HG03442 (cell line): ENCODE results near the gene DNM2.
"Not testable (repeated sequence)": the region's sequence is repeated elsewhere in the genome, so short reads cannot be mapped to it uniquely, and the experiment has no call there.

ENCODE experiments used
- ATAC-seq: cut with Tn5 transposase; IDR thresholded peaks from one replicate; pipeline ENCODE4 v1.9.1; 2021; ENCODE audit warnings: mild to moderate bottlenecking, moderate library complexity; ENCODE audit not compliant: unreplicated experiment

The DNM2 gene

DNA sequence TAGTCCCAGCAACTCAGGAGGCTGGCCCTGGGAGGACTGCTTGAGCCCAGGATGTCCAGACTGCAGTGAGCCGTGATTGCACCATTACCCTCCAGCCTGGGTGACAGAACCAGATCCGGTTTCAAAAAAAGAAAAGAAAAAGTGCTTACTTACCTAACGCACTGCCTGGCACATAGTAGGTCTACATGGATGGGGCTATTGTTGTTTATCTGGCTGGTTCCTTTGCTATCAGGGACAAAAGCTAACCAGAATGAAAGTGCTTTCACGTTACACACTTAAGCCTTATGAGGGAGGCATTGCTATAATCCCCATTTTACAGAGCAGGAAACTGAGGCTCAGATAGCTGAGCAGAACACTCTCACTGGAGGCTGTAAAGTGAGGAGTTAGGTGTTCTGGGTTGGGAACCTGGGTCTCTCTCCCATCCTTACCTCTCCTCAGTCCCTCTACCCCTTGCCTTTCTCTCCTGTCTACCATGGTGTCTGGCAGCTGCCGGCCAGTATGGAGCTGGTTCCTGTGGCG is 2.8 kb downstream of the DNM2 start:
- no peak for ATAC-seq

GRCh38 chr19:10723591-10723990 is 5.7 kb downstream of the DNM2 start:
- no peak for ATAC-seq

DNA sequence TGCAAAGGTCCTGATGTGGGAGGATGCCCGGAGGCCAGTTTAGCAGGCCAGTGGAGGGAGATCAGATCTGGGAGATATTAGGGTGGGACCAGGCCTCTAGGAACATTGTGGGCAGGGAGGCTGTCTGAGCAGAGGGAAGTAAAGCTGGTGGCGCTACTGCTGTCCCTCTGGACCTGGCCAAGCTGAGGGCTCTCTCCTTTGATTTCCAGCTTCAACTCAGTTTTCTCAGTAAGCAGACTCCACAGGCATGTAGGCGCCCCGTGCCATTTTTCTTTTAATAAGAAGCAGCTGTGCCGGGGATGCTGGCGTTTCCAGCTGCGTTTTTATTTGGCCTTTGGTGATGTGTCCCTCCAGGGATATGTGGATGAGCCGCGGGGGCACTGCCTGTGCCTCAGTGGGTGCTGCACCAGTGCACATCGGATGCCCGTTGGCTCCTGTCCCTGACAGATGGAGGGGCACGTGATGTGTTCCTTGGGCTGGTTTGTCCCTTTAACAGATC is 6.7 kb downstream of the DNM2 start:
- ATAC-seq: no peak

DNA sequence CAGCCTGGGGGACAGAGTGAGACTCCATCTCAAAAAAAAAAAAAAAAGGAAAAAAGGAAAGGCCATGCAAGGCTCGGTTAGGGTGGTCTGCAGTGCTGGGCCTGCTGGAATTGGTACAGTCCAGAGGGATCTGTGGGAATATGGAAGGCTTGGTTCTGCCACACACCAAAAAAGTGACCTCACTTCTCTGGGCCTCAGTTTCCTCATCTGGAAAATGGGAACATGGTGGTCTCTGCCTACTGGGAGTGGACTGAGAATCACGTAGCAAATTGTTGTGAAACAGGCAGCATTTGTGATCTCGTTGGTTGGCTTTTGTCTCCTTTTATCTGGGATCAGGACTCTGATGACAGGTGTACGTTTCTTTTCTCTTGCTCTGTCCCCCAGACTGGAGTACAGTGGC is 7.5 kb downstream of the DNM2 start:
- no peak for ATAC-seq

DNA sequence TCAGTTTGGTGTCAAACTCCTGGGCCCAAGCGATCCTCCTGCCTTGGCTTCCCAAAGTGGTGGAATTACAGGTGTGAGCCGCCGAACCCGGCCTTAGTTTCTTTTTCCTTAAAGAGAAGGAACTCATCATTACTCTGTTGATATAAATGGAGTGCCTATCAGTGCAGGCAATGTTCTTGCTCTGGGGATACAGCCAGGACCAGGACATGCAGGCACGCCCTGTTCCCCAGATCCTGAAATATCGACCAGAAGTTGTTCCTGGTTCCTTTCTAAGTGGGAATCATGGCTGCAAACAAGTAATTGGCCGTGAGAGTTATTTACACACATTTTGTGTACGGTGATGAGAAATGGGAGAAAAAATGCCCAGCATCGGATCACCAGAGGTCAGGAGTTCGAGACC is 8.4 kb downstream of the DNM2 start:
- no peak for ATAC-seq

- no peak for ATAC-seq
Observed at GRCh38 chr19:10727685-10728201, 9.9 kb downstream of the DNM2 start.

- no peak for ATAC-seq
Observed at GRCh38 chr19:10729411-10729810, 11.5 kb downstream of the DNM2 start.

GRCh38 chr19:10730932-10731331 is 13.1 kb downstream of the DNM2 start:
- ATAC-seq: no peak

GRCh38 chr19:10735741-10736140 is 17.9 kb downstream of the DNM2 start:
- ATAC-seq: no peak

DNA sequence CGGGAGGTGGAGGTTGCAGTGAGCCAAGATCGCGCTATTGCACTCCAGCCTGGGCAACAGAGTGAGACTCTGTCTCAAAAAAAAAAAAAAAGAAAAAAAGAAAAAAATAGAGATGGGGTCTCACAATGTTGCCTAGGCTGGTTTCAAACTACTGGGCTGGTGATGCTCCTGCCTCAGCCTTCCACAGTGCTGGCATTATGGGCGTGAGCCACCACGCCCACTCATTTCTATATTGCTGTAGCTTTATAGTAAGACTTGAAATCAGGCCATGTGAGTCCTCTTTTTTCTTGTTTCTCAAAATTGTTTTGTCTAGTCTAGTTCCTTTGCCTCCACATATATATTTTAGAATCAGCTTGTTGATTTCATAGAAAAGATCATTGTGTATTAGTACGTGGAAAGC is 18.3 kb downstream of the DNM2 start:
- ATAC-seq: no peak

GRCh38 chr19:10736916-10737551 is 19.2 kb downstream of the DNM2 start:
- ATAC-seq: no peak

GRCh38 chr19:10737722-10738121 is 19.8 kb downstream of the DNM2 start:
- ATAC-seq: no peak

- no peak for ATAC-seq
Observed at GRCh38 chr19:10740798-10741197, 22.9 kb downstream of the DNM2 start.

- ATAC-seq: no peak
Observed at GRCh38 chr19:10742476-10742875, 24.6 kb downstream of the DNM2 start.

GRCh38 chr19:10744253-10744798 is 26.4 kb downstream of the DNM2 start:
- ATAC-seq: no peak

- no peak for ATAC-seq
Observed at GRCh38 chr19:10744801-10745293, 27.0 kb downstream of the DNM2 start.

GRCh38 chr19:10746437-10746836 is 28.6 kb downstream of the DNM2 start:
- not testable (repeated sequence) for ATAC-seq

GRCh38 chr19:10747271-10747670 is 29.4 kb downstream of the DNM2 start:
- no peak for ATAC-seq

DNA sequence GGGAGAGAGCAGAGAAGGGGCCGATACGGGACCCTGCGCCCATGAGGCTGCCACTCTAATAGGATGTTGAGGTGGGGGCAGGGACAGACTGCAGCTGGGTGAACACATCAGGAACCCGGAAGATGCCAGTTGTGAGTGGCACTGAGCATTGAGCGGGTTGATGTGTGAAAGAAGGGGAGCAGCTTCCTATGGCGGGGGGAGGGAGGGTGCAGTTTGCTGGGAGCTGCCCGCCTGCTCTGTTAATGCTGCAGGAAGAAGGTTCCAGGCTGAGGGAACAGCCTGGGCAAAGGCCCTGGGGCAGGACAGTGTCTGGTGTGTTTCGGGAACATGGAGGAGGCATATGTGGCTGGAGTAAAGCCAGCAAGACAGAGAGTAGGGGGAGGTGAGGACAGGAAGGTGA is 29.8 kb downstream of the DNM2 start:
- ATAC-seq: no peak

DNA sequence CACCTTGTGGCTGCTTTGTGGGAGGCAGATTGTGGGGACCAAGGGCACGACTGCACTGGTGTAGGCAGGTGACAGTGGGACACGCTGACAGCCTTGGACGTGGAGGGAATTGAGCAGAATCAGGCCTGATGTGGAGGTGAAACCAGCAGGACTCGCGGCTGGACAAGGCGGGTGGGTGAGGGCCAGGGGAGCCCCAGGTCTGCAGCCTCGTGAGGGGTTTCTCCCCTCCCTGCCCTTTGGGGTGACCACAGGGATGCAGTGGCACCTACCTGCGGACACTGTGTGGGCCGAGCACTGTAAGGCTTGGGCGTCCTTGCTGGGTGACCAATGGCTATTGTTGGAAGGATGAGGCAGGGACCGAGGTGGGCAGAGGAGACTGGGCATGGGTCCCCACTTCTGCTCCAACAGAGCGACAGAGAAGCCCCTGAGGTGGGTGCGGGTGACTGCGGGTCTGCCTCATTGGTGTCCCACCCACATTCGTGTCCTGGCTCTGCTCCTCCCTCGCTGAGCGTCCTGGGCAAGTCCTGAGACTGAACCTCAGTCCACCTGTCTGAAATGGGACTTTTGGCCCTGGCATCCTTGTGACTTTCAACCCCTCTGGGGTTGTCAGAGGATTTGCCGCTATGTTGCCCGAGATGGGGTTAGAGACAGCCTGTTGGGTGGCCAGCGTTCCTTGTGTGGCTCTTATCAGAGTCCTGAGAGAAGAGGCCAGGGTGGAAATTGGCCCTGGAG is 30.5 kb downstream of the DNM2 start:
- ATAC-seq: no peak

GRCh38 chr19:10748927-10749434 is 31.1 kb downstream of the DNM2 start:
- no peak for ATAC-seq
